GM18868 (cell line): ENCODE results near the gene MRPL21.

ENCODE experiments used
- ATAC-seq: cut with Tn5 transposase; IDR thresholded peaks from one replicate; pipeline ENCODE4 v1.9.1; 2021; ENCODE audit warnings: mild to moderate bottlenecking, moderate library complexity; ENCODE audit not compliant: unreplicated experiment

Gene MRPL21

GRCh38 chr11:68903288-68904247, at the start of gene MRPL21, which contains the start of gene IGHMBP2:
Gene MRPL21, minus strand, starts transcription at chr11:68903832. Its CDS starts 22 bp downstream, at chr11:68903810.
Gene IGHMBP2, plus strand, starts transcription at chr11:68903891. Its CDS starts 62 bp downstream, at chr11:68903953.
- ATAC-seq = peak; percentile 87

DNA sequence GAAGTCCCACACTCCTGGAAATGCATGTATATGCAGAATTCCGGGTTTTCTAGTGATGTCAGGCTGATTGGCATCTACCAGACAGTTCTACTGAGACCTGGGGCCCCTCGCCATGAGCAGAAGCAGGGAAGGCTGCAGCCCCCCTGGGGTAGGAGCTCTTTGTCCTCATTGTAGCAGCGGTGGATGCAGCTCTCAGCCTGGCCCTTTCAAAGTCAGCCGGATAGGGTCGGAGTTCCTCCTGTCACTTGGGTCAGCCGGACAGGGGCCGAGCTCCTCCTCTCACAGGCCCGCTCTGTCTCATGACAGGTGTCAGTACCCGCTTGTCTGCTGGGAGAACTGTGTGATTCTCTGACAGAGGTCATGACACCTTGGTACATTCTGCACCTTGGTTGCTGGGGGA, 47.1 kb upstream of the MRPL21 start:
- ATAC-seq = no peak

- ATAC-seq = no peak
These were observed 46.6 kb upstream of the MRPL21 start for GRCh38 chr11:68950270-68950669.

- no peak for ATAC-seq
These were observed 45.3 kb upstream of the MRPL21 start for GRCh38 chr11:68948935-68949334.

- ATAC-seq = no peak
These were observed 44.9 kb upstream of the MRPL21 start for GRCh38 chr11:68948496-68948895.

DNA sequence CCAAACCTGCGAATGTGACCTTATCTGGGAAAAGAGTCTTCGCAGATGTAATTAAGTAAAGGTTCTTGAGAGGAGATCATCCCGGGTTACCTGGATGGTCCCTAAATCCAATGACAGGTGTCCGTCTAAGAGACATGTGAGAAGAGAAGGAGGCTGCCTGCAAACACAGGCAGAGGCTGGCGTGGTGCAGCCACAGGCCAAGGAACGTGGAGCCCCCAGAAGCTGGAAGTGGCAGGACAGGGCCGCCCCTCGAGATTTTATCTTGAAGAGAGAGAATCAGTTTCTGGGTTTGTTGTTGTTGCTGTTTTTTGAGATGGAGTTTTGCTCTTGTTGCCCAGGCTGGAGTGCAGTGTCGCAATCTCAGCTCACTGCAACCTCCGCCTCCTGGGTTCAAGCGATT, 43.5 kb upstream of the MRPL21 start:
- ATAC-seq = no peak

DNA sequence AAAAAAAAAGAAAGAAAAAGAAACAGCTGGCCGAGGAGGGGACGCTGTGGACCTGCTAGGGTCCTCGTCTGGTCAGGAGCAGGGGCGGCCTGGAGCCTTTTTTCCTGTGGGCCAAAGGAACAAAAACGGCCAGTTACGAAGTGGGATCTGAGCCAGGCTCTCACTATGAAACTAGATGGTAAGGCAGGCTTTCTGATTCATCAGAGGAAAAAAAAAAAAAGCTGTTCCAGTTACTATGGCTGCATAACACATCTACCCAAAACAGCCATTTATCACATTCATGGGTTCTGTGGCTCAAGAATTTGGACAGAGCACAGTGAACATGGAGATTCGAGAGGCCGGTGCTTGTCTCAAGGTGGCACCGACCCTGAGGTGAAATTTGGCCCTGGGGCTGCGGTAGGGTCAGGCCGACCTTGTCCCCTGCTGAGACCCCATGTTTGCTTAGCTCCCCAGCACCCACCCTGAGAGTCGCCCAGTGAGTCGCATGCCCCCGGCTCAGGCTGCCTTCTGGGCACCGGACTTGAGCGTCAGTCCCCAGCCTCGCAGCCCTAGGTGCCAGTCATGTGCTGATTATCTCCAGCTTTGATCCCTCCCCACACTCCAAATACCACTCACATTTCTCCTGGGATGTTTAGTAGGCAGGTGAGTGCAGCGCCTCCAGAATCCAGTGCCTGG, 42.9 kb upstream of the MRPL21 start:
- ATAC-seq = no peak

DNA sequence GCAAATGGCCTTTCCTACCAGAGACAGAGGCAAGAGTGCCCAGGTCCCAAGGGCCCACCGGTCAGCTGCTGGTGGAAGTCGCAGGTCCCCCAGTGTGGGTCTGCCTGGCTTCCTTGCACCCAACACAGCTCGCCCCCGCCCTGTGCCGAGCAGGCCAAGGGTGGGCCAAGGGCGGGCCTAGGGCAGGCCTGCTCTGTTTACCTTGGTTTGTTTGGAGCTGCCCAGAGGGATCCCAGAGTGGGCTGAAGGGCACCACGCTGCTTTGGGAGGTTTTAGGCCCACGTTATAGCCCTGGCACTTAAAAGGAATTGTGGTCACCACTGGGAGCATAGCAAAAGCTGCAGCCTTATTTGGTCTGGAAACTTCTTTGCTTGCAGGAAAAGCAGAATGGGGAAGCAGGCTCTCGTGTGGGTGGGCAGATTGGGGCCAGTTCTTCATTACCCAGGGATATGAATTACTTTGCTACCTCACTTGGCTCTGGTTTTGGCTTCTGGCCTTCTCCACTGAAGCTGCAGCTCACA, 39.2 kb upstream of the MRPL21 start:
- ATAC-seq = no peak

GRCh38 chr11:68942095-68942620, 38.5 kb upstream of the MRPL21 start:
- ATAC-seq = no peak

DNA sequence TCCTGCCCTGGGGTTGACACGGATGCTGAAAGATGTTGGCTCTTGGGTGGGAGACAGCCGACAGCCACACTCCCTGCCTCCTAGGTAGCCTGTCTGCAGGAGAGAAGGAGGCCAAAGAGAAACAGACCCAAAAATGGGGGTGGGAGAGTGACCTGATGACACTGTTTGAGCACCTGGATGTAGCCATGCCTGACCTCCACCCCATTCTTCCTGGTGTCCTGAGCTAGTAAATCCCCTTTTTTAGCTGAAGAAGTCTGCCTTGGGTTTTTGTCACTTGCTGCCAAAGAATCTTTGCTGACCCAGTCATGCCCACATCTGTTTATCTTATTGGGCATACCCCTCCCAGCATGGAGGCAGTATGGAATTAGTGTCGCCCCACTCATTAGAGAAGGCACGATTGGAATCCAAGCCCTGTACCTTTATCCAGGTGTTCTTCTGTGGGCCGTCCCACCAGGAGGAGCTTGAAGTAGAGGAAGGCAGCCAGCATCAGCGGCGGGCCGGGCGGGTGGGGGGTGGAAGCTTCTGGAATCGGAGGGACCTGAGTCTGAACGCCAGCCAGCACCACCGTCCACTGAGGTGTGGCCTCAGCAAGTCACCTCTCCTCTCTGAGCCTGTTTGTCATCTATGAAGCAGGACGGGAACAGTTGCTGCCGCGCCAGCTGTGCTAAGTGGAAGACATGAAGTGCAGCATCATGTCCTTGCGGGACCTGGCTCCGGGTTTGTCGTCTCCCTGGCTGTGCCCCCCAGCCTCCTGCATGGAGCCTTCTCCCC, 37.9 kb upstream of the MRPL21 start:
- ATAC-seq = no peak

- no peak for ATAC-seq
These were observed 37.2 kb upstream of the MRPL21 start for GRCh38 chr11:68940651-68941323.

DNA sequence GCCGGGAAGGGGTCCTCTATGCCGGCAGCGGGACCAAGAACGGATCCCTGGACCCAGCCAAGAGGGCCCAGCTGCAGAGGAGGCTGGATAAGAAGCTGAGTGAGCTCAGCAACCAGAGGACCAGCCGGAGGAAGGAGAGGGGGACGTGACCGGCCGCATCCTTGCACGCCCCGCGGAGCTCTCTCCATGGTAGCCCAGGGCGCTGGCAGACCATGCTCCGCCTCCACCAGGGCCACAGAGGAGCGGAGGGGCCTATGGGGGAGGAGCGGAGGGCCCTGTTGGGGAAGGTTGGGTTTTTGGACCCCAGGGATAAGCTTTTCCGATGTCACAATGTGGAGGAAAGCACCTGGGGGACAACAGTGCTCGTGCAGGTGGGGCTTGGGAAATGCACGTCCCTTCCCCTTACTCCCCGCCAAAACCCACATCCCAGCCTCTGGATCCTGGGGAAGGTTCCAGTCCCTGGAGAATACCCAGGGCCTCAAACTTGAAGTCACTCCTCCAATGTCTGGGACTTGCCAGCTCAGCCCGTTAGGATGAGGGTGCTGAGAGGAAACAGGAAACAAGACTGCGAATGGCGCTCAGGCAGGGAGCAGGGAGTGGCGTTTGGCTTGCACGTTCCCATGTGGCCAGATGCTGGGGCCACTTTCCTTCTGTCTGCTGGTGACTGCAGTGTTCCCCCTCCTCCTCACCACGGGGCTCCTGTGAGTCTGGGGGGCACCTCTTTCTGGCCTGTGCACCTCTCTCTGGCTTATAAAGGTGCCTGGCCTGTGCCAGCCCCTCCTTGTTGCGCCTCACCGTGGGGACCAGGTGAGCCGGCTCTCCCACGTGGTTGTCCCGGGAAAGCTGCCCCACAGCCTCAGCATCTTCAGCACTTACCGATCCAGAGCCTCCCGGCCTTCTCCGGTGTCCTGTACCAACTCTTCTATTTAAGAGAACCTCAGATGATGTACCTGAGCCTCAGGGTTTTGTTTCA, 36.2 kb upstream of the MRPL21 start:
- no peak for ATAC-seq

DNA sequence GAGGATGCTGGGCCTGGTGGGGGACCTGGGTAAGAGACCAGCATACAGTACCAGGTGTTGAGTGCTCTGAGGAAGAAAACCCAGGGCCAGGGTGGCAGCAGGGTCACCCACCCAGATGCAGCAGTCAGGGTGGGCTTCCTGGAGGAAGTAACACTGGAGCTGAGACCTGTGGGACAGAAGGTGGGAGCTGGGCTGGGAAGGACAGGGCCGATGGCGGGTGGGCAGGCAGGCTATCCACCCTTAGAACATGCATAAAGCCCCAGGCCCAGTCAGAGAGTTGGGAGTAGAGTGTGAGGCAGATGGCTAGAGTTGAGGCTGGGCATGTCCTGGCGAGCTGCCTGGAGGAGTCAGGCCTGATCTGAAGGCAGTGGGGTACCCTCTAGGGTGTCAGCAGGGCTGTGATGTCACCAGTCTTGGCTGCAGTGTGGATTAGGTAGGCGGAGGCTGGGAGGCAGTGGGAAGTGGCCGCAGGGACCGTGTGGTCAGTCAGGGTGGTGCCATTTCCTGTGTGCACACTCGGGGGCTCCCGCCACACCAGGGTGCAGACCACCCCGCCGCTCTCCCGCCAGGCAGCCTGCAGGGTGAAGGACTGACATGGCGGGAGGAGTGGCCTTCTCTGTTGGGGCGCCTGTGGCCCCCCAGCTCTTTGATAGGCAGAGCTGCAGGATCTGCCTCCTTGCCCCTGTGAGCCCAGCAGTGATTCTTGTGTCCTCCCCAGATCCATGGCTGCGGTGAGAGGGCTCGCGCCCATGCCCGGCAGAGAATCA, 35.4 kb upstream of the MRPL21 start:
- ATAC-seq = no peak

GRCh38 chr11:68938088-68938487, 34.5 kb upstream of the MRPL21 start:
- ATAC-seq = no peak

DNA sequence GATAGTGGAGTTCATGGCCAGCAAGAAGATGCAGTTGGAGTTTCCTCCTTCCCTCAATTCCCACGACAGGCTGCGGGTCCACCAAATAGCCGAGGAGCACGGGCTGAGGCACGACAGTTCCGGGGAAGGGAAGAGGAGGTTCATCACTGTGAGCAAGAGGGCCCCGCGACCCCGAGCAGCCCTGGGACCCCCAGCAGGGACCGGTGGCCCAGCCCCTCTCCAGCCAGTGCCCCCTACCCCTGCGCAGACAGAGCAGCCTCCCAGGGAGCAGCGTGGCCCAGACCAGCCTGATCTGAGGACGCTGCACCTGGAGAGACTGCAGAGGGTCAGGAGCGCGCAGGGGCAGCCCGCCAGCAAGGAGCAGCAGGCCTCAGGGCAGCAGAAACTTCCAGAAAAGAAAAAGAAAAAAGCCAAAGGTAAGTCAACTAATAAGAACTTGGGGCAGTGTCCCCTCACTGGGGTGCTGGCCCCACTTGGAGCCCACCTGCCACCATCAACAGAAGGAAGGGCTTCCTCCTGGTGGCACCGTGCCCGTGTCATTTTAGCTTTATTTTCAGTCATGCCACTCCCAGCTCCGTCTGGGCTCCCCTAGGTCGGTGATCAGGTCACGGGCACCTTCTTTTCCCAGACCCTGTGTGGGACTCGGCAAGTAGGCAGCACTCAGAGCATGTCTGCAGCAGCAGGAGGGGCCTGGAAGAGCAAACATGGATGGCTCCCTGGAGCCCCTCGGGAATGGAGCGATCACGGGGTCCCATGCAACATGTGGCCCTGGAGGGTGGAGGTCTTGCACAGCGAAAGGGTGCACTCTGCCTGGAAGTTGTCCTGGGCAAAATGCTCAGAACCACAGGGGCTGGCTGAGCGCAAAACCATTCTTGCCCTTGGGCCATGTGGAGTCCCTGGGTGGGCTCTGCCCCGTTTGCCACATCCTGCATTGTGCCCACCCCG, 33.3 kb upstream of the MRPL21 start:
- ATAC-seq = no peak

DNA sequence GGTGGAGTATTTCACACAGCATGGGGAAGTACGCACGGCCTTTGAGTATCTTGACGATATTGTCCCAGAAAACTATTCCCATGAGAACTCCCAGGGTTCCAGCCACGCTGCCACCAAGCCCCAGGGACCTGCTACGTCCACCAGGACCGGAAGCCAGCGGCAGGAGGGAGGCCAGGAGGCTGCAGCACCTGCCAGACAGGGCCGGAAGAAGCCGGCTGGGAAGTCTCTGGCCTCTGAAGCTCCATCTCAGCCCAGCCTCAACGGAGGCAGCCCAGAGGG, 32.7 kb upstream of the MRPL21 start:
- ATAC-seq = no peak
